GM21381 (cell line): ENCODE data around the gene INTS6.

Experiments used
- ATAC-seq: cut with Tn5 transposase; IDR thresholded peaks from one replicate; pipeline ENCODE4 v1.9.1; 2021; ENCODE audit warnings: mild to moderate bottlenecking, moderate library complexity; ENCODE audit not compliant: unreplicated experiment

Gene INTS6

GRCh38 chr13:51322826-51323225, 130.0 kb downstream of the INTS6 start:
- ATAC-seq = no peak

GRCh38 chr13:51321836-51322235, 131.0 kb downstream of the INTS6 start:
- ATAC-seq = no peak

GRCh38 chr13:51318876-51319275, 134.0 kb downstream of the INTS6 start:
- ATAC-seq = no peak

- ATAC-seq = no peak
These were observed 134.8 kb downstream of the INTS6 start for GRCh38 chr13:51318015-51318414.

- ATAC-seq = no peak
These were observed 135.6 kb downstream of the INTS6 start for GRCh38 chr13:51317262-51317661.

GRCh38 chr13:51313619-51314018, 139.2 kb downstream of the INTS6 start:
- no peak for ATAC-seq

GRCh38 chr13:51311957-51312520, 140.8 kb downstream of the INTS6 start:
- ATAC-seq = no peak
